NCI-H748 treated with DMSO at 0.1 percent for 48 hours (cell line): ENCODE results near the gene KCNH8.

Source experiments
- DNase-seq: peaks from one replicate; lab custom pipeline; 2025; lab: John Stamatoyannopoulos, UW

KCNH8 gene

GRCh38 chr3:19485267-19485666 lies 337.0 kb downstream of the KCNH8 start:
- no peak for DNase-seq

GRCh38 chr3:19487386-19487785 lies 339.1 kb downstream of the KCNH8 start:
- no peak for DNase-seq

GRCh38 chr3:19488939-19489338 lies 340.6 kb downstream of the KCNH8 start:
- DNase-seq: no peak

GRCh38 chr3:19489936-19490335 lies 341.6 kb downstream of the KCNH8 start:
- no peak for DNase-seq

- no peak for DNase-seq
These were observed 357.9 kb downstream of the KCNH8 start for GRCh38 chr3:19506171-19506570.

- DNase-seq: no peak
These were observed 374.0 kb downstream of the KCNH8 start for GRCh38 chr3:19522305-19522704.

- no peak for DNase-seq
These were observed 377.8 kb downstream of the KCNH8 start for GRCh38 chr3:19526071-19526470.

- no peak for DNase-seq
These were observed 379.4 kb downstream of the KCNH8 start for GRCh38 chr3:19527746-19528145.

GRCh38 chr3:19531426-19531825 lies 383.1 kb downstream of the KCNH8 start:
- no peak for DNase-seq

GRCh38 chr3:19539518-19540392 lies 391.4 kb downstream of the KCNH8 start:
- DNase-seq: no peak

- DNase-seq: no peak
These were observed 392.2 kb downstream of the KCNH8 start for GRCh38 chr3:19540464-19540863.

GRCh38 chr3:19541284-19541683 lies 393.0 kb downstream of the KCNH8 start:
- no peak for DNase-seq

GRCh38 chr3:19543212-19543841 lies 395.0 kb downstream of the KCNH8 start:
- DNase-seq: peak; percentile 40

GRCh38 chr3:19547665-19548464 lies 399.6 kb downstream of the KCNH8 start:
- no peak for DNase-seq

- DNase-seq: no peak
These were observed 411.6 kb downstream of the KCNH8 start for GRCh38 chr3:19559724-19560442.

- no peak for DNase-seq
These were observed 425.3 kb downstream of the KCNH8 start for GRCh38 chr3:19573644-19574043.

GRCh38 chr3:19574268-19574667 lies 426.0 kb downstream of the KCNH8 start:
- no peak for DNase-seq

- no peak for DNase-seq
These were observed 428.0 kb downstream of the KCNH8 start for GRCh38 chr3:19576343-19576742.
